Upper lobe of left lung (tissue), 6 donors: Measurements from ENCODE around the gene GSKIP. TPM values are rescaled to one million over a fixed set of nuclear protein-coding genes. Genes with fewer than 3 reads are reported as not detected.

ENCODE experiments used
- ATAC-seq, 2 donors: fragments of 200-7000 bp; cut with Tn5 transposase; one replicate each; pipeline ENCODE4 v1.9.1; 2022; ENCODE audit warnings: mild to moderate bottlenecking in 2 of 2, moderate library complexity in 2 of 2; ENCODE audit not compliant: low FRiP score in 2 of 2
- DNase-seq, 2 donors: peaks; one replicate each; pipeline ENCODE4 v3.0.0-alpha.2; 2019 to 2020
- H3K27ac ChIP-seq, 4 donors: fragments of 200-600 bp; sonication (generic); one replicate each; pipeline ENCODE4 v1.5.1; 2016 to 2019
- H3K27me3 ChIP-seq, 4 donors: fragments of 200-600 bp; sonication (generic); one replicate each; pipeline ENCODE4 v1.5.1; 2017 to 2019
- H3K36me3 ChIP-seq, 4 donors: fragments of 200-600 bp; sonication (generic); one replicate each; pipeline ENCODE4 v1.5.1; 2016 to 2019
- H3K4me1 ChIP-seq, 4 donors: fragments of 200-600 bp; sonication (generic); one replicate each; pipeline ENCODE4 v1.5.1; 2018 to 2019
- H3K4me3 ChIP-seq, 4 donors: fragments of 200-600 bp; sonication (generic); one replicate each; pipeline ENCODE4 v1.5.1; 2017 to 2019; ENCODE audit warnings: mild to moderate bottlenecking in 2 of 4, moderate library complexity in 1 of 4
- H3K9me3 ChIP-seq, 4 donors: fragments of 200-600 bp; sonication (generic); one replicate each; pipeline ENCODE4 v1.5.1; 2018 to 2019
- EP300 ChIP-seq, 4 donors: sonication (generic); formaldehyde crosslinking; IDR thresholded peaks; one replicate each; pipeline ENCODE4 v1.5.1; 2017; ENCODE audit warnings: antibody characterized with exemption in 4 of 4, control low read depth in 2 of 4
- POLR2A ChIP-seq, 4 donors: fragments of 450-650 bp; IDR thresholded peaks; one replicate each; pipeline ENCODE4 v1.5.1; 2016 to 2017; ENCODE audit warnings: antibody characterized with exemption in 4 of 4, mild to moderate bottlenecking in 2 of 4
- POLR2AphosphoS5 ChIP-seq, 2 donors: sonication (generic); formaldehyde crosslinking; IDR thresholded peaks; one replicate each; pipeline ENCODE4 v1.5.1; 2017; ENCODE audit warnings: antibody characterized with exemption in 2 of 2
- WGBS, 2 donors: methylation state at CpG; one replicate each; pipeline ENCODE4 v1.1.5; 2017 to 2018; 5-methylcytosine and 5-hydroxymethylcytosine counted together
- total RNA-seq, 6 donors: library from RNA; depleted of rRNA in 4 of 6; stranded (reverse); fragments of >200 nt in 4 of 6; gene quantifications; one replicate each; pipeline versions ENCODE4 v1.1.0 to v1.2.1, GENCODE V29; 2016 to 2021
- TF ChIP-seq, protein P1 (sequence below), 6 experiments: fragments of 450-650 bp in 4 of 6; fragments of 200-600 bp in 2 of 6; sonication (generic) in 2 of 6; IDR thresholded peaks; one replicate each; pipeline ENCODE4 v1.5.1; 2016 to 2019; ENCODE audit warnings: antibody characterized with exemption in 6 of 6
- donor health status: DM: no; HTN: no; CAD: no; lungs with moderate emphysema.
- donor health status: DM: no; HTN: yes; CAD: no; lungs with severe emphysema.

GSKIP gene
- total RNA-seq, 6 donors from 2014 or later = 5.4 to 19.6 (median 14.3) TPM

DNA sequence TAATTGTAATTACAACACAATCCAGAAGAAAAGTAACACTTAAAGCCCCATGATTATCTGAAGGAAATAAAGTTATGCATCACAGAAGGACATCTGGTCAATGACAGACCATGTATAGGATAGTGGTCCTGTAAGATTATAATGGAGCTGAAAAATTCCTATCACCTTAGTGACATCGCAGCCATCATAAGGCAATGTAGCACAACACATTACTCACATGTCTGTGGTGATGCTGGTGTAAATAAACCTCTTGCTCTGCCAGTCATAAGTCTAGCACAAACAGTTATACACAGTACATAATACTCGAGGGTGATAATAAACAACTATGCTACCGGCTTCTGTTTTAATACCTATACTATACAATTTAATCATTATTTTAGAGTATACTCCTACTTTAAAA is 11.3 kb upstream of the GSKIP start:
- DNase-seq = no peak
- TF ChIP-seq EP300 (IDR thresholded peaks at IDR 0.05) = no peak
- no peak for TF ChIP-seq POLR2AphosphoS5 (IDR thresholded peaks at IDR 0.05)
- no peaks in the 10 kb centered on the region for H3K27me3 ChIP-seq
- WGBS, 2 donors = 83 to 84% methylated on average over 3 of the region's 3 CpGs
- H3K4me1 ChIP-seq = peaks cover 0 to 4% (median 2%) of the 10 kb centered on the region in 4 donors
- no peak for ATAC-seq
- no peak overlapping the region for H3K27ac ChIP-seq
- no peaks in the 10 kb centered on the region for H3K36me3 ChIP-seq
- H3K4me3 ChIP-seq = no peak overlapping the region
- no peaks in the 10 kb centered on the region for H3K9me3 ChIP-seq

DNA sequence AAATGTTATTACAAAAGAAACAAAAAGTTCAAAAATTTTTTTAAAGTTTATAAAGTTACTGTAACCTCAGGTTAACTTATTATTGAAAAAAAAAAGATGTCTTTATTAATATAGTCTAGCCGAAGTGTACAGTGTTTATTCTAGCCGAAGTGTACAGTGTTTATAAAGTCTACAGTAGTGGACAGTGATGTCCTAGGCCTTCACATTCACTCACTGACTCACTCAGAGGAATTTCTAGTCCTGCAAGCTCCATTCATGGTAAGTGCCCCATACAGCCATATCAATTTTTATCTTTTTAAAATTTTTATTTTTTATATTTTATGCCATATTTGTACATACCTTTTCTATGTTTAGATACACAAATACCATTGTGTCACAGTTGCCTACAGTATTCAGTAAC is 10.6 kb upstream of the GSKIP start:
- DNase-seq (no peak), ATAC-seq (no peak)
- no peak overlapping the region for H3K27ac ChIP-seq
- H3K36me3 ChIP-seq = no peaks in the 10 kb centered on the region
- H3K4me3 ChIP-seq = no peak overlapping the region
- TF ChIP-seq POLR2A (IDR thresholded peaks at IDR 0.05) (no peak), POLR2AphosphoS5 (IDR thresholded peaks at IDR 0.05) (no peak), EP300 (IDR thresholded peaks at IDR 0.05) (no peak)
- TF ChIP-seq, protein P1, sequence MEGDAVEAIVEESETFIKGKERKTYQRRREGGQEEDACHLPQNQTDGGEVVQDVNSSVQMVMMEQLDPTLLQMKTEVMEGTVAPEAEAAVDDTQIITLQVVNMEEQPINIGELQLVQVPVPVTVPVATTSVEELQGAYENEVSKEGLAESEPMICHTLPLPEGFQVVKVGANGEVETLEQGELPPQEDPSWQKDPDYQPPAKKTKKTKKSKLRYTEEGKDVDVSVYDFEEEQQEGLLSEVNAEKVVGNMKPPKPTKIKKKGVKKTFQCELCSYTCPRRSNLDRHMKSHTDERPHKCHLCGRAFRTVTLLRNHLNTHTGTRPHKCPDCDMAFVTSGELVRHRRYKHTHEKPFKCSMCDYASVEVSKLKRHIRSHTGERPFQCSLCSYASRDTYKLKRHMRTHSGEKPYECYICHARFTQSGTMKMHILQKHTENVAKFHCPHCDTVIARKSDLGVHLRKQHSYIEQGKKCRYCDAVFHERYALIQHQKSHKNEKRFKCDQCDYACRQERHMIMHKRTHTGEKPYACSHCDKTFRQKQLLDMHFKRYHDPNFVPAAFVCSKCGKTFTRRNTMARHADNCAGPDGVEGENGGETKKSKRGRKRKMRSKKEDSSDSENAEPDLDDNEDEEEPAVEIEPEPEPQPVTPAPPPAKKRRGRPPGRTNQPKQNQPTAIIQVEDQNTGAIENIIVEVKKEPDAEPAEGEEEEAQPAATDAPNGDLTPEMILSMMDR (IDR thresholded peaks at IDR 0.05) = no peak
- 45 to 47% methylated on average over 2 of the region's 2 CpGs for WGBS, 2 donors
- H3K4me1 ChIP-seq = peaks cover 0 to 4% (median 2%) of the 10 kb centered on the region in 4 donors
- no peaks in the 10 kb centered on the region for H3K27me3 ChIP-seq
- H3K9me3 ChIP-seq = no peaks in the 10 kb centered on the region

DNA sequence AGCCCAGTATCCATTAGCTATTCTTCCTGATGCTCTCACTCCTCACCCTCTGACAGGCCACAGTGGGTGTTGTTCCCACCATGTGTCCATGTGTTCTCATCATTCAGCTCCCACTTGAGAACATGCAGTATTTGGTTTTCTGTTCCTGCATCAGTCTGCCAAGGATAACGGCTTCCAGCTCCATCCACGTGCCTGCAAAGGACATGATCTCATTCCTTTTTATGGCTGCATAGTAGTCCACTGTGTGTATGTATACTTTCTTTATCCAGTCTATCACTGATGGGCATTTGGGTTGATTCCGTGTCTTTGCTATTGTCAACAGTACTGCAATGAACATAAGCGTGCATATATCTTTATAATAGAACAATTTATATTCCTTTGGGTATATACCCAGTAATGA is 9.1 kb upstream of the GSKIP start:
- H3K27ac ChIP-seq = no peak overlapping the region
- no peaks in the 10 kb centered on the region for H3K27me3 ChIP-seq
- WGBS, 2 donors = 93 to 96% methylated on average over 4 of the region's 4 CpGs
- no peaks in the 10 kb centered on the region for H3K36me3 ChIP-seq
- ATAC-seq (no peak), DNase-seq (no peak)
- H3K4me3 ChIP-seq = no peak overlapping the region
- TF ChIP-seq EP300 (IDR thresholded peaks at IDR 0.05) (no peak), POLR2A (IDR thresholded peaks at IDR 0.05) (no peak), POLR2AphosphoS5 (IDR thresholded peaks at IDR 0.05) (no peak)
- TF ChIP-seq, protein P1 (IDR thresholded peaks at IDR 0.05) = no peak
- no peaks in the 10 kb centered on the region for H3K9me3 ChIP-seq
- peaks cover 0 to 8% (median 2%) of the 10 kb centered on the region in 4 donors for H3K4me1 ChIP-seq

DNA sequence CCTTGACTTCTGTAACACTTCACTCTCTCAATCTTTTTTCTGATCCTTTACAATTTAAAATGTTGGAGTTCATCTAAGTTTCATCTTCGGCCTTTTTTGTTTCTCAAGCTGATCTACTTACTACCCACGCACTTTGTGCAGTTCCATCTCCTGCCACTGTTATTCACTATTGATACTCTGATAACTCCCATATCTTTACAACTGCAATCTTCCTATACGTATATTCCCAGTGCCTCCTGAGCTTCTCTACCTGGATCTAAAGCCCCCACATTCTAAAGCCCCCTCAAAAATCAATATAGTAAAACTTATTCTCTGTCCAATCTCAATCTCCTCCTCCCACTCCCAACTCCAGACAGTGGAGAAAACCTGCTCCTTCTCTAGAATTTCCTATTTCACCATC is 6.1 kb upstream of the GSKIP start:
- no peak for DNase-seq
- Histone ChIP-seq H3K27ac (no peak overlapping the region), H3K27me3 (no peaks in the 10 kb centered on the region), H3K9me3 (no peaks in the 10 kb centered on the region), H3K4me3 (no peak overlapping the region), H3K4me1 (peaks cover 11 to 28% (median 22%) of the 10 kb centered on the region in 4 donors), H3K36me3 (no peaks in the 10 kb centered on the region)
- 94 to 95% methylated on average over 3 of the region's 3 CpGs for WGBS, 2 donors
- TF ChIP-seq, protein P1 (IDR thresholded peaks at IDR 0.05) = no peak
- TF ChIP-seq EP300 (IDR thresholded peaks at IDR 0.05) (no peak), POLR2A (IDR thresholded peaks at IDR 0.05) (no peak), POLR2AphosphoS5 (IDR thresholded peaks at IDR 0.05) (no peak)
- no peak for ATAC-seq

DNA sequence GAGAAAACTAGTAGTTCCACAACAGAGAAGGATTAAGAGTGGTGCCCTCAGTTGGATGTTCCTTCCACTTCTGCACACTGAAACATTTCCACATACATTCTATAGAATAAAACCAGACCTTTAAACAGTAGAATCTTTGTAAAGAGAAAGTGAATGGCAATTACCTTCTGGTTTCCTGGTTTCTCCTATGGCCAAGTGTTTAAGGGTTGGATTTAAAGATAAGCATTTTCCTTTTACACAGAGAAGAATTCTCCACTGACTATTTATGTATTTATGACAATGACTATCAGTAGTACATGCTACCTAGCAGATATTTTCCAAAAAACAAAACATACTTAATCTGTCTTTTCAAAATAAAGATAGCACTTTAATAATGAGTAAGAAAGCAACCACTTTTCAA is 3.4 kb upstream of the GSKIP start:
- DNase-seq = no peak
- Histone ChIP-seq H3K27me3 (no peaks in the 10 kb centered on the region), H3K4me3 (no peak overlapping the region), H3K4me1 (peaks cover 20 to 42% (median 29%) of the 10 kb centered on the region in 4 donors), H3K36me3 (no peaks in the 10 kb centered on the region), H3K27ac (no peak overlapping the region), H3K9me3 (no peaks in the 10 kb centered on the region)
- ATAC-seq = no peak
- TF ChIP-seq POLR2AphosphoS5 (IDR thresholded peaks at IDR 0.05) = no peak
- TF ChIP-seq, protein P1 (IDR thresholded peaks at IDR 0.05) = no peak
- no peak for TF ChIP-seq POLR2A (IDR thresholded peaks at IDR 0.05)
- TF ChIP-seq EP300 (IDR thresholded peaks at IDR 0.05) = no peak
